ENCODE measurements around the gene MAP1LC3B2. TPM values are rescaled to one million over a fixed set of nuclear protein-coding genes. Genes with fewer than 3 reads are reported as not detected.

The MAP1LC3B2 gene
- polyA plus RNA-seq, 1 of the 3 experiments (the other 2 are of a cell fraction) = 0.76 TPM

GRCh38 chr12:116615141-116615861 is 56.1 kb downstream of the MAP1LC3B2 start (continued):
- TF ChIP-seq REST (IDR thresholded peaks at IDR 0.05; ENCODE audit: low read depth, low read length) (no peak), MEF2A (IDR thresholded peaks at IDR 0.05; ENCODE audit: borderline replicate concordance, low read depth) (no peak), POLR2AphosphoS5 (IDR thresholded peaks at IDR 0.05; ENCODE audit: low read depth, low read length) (no peak), MXI1 (IDR thresholded peaks at IDR 0.05; ENCODE audit: low read depth, low read length) (no peak), SIN3A (IDR thresholded peaks at IDR 0.05; ENCODE audit: borderline replicate concordance, low read depth, low read length) (no peak), CTCF (IDR thresholded peaks at IDR 0.05) (no peak), GABPA (IDR thresholded peaks at IDR 0.05; ENCODE audit: low read depth) (no peak), FOXM1 (IDR thresholded peaks at IDR 0.05; ENCODE audit: low read depth) (no peak), IRF3 (IDR thresholded peaks at IDR 0.05; ENCODE audit: low read depth, low read length) (no peak)

GRCh38 chr12:116616536-116617248 is 57.5 kb downstream of the MAP1LC3B2 start:
- POLR2A ChIA-PET = no interaction called here
- Histone ChIP-seq H3K4me2 (no peak overlapping the region), H3K9me3 (no peaks in the 10 kb centered on the region), H2AFZ (ENCODE audit: low read depth) (no peak overlapping the region), H3K9me2 (no peaks in the 10 kb centered on the region), H3K27me3 (ENCODE audit: insufficient read depth) (peaks cover 4% of the 10 kb centered on the region; the same call in 1 of the 2 replicates), H3F3A (replicated peaks; ENCODE audit: insufficient read depth) (no peaks in the 10 kb centered on the region), H3K4me1 (ENCODE audit: control insufficient read depth in 1 of 2, insufficient read depth in 2 of 2, low read depth in 1 of 2, low read length in 1 of 2) (no peaks in the 10 kb centered on the region; a peak in 1 of 4 replicates), H3K9ac (no peak overlapping the region), H3K79me2 (ENCODE audit: insufficient read depth) (no peaks in the 10 kb centered on the region), H4K20me1 (ENCODE audit: insufficient read depth) (no peaks in the 10 kb centered on the region), H3K36me3 (replicated peaks in 1 of 2; ENCODE audit: control insufficient read depth in 1 of 2, insufficient read depth in 2 of 2, low read length in 1 of 2) (no peaks in the 10 kb centered on the region), H3K4me3 (ENCODE audit: low read depth in 2 of 2, low read length in 1 of 2) (no peak overlapping the region), H3K27ac (ENCODE audit: low read depth in 2 of 2, low read length in 1 of 2) (no peak overlapping the region)
- 74% methylated on average over 12 of the region's 12 CpGs for whole genome bisulfite sequencing (ENCODE audit: low lambda C conversion rate)
- no peak for DNase-seq
- CTCF ChIA-PET = no interaction called here
- TF ChIP-seq JUND (IDR thresholded peaks at IDR 0.05) = no peak
- TF ChIP-seq TCF12 (IDR thresholded peaks at IDR 0.05) = no peak
- TF ChIP-seq TAF1 (IDR thresholded peaks at IDR 0.05; ENCODE audit: borderline replicate concordance, low read depth, low read length) = no peak
- no peak for TF ChIP-seq NRF1 (IDR thresholded peaks at IDR 0.05; ENCODE audit: low read depth, low read length)
- no peak for TF ChIP-seq SMC3 (IDR thresholded peaks at IDR 0.05; ENCODE audit: low read depth, low read length)
- no peak for TF ChIP-seq USF2 (IDR thresholded peaks at IDR 0.05; ENCODE audit: borderline replicate concordance, low read depth, low read length)
- TF ChIP-seq IRF3 (IDR thresholded peaks at IDR 0.05; ENCODE audit: low read depth, low read length) = no peak
- TF ChIP-seq EZH2phosphoT487 (IDR thresholded peaks at IDR 0.05; ENCODE audit: borderline replicate concordance, low read depth) = no peak
- TF ChIP-seq TEAD4 (IDR thresholded peaks at IDR 0.05; ENCODE audit: borderline replicate concordance, insufficient read depth) = no peak
- no peak for TF ChIP-seq RFX5 (IDR thresholded peaks at IDR 0.05; ENCODE audit: low read length)
- TF ChIP-seq MEF2A (IDR thresholded peaks at IDR 0.05; ENCODE audit: borderline replicate concordance, low read depth) = no peak
- TF ChIP-seq FOXJ3 (CRISPR knock-in tag; IDR thresholded peaks at IDR 0.05) = no peak
- TF ChIP-seq ELF1 (IDR thresholded peaks at IDR 0.05) = no peak
- TF ChIP-seq FOXM1 (IDR thresholded peaks at IDR 0.05; ENCODE audit: low read depth) = no peak
- no peak for TF ChIP-seq MXI1 (IDR thresholded peaks at IDR 0.05; ENCODE audit: low read depth, low read length)
- no peak for TF ChIP-seq EP300 (IDR thresholded peaks at IDR 0.05; ENCODE audit: borderline replicate concordance in 1 of 2, low read depth in 1 of 2, low read length in 1 of 2)

All from SK-N-SH (cell line).